ENCODE data around the gene KCNMB4.

The KCNMB4 gene

GRCh38 chr12:70330158-70330557, 35.9 kb upstream of the KCNMB4 start:
- Histone ChIP-seq H3K36me3 (ENCODE audit: insufficient read depth, low read length) (peaks cover 23% of the 10 kb centered on the region), H3K79me2 (ENCODE audit: insufficient read depth, low read length) (peaks cover 7% of the 10 kb centered on the region), H3K4me2 (ENCODE audit: low read depth, low read length, poor library complexity, severe bottlenecking) (no peak overlapping the region), H3K27me3 (ENCODE audit: insufficient read depth, low read length, poor library complexity, severe bottlenecking) (no peaks in the 10 kb centered on the region), H3K9me2 (replicated peaks; ENCODE audit: low read depth, low read length) (no peaks in the 10 kb centered on the region), H3K4me3 (ENCODE audit: low read length, poor library complexity, severe bottlenecking) (no peak overlapping the region), H3F3A (ENCODE audit: low read depth) (no peaks in the 10 kb centered on the region), H4K20me1 (ENCODE audit: insufficient read depth, low read length, poor library complexity, severe bottlenecking) (peaks cover 13% of the 10 kb centered on the region), H2AFZ (ENCODE audit: low read length) (no peak overlapping the region), H3K9me3 (ENCODE audit: insufficient read depth, low read depth, low read length) (no peaks in the 10 kb centered on the region), H3K9ac (ENCODE audit: low read depth, low read length, poor library complexity, severe bottlenecking) (no peak overlapping the region), H3K4me1 (ENCODE audit: insufficient read depth, low read length, poor library complexity, severe bottlenecking) (peaks cover 7% of the 10 kb centered on the region)
- TF ChIP-seq CTCF (conservative IDR thresholded peaks at IDR 0.05; ENCODE audit: low read length) (no peak), EZH2phosphoT487 (IDR thresholded peaks at IDR 0.05; ENCODE audit: borderline replicate concordance) (no peak)

- no peaks in the 10 kb centered on the region for H3K9me3 ChIP-seq (ENCODE audit: insufficient read depth, low read depth, low read length)
- TF ChIP-seq EZH2phosphoT487 (IDR thresholded peaks at IDR 0.05; ENCODE audit: borderline replicate concordance) (no peak), CTCF (conservative IDR thresholded peaks at IDR 0.05; ENCODE audit: low read length) (no peak)
- no peak overlapping the region for H3K4me3 ChIP-seq (ENCODE audit: low read length, poor library complexity, severe bottlenecking)
These were observed 33.9 kb upstream of the KCNMB4 start for GRCh38 chr12:70332236-70332635.

GRCh38 chr12:70334742-70335141, 31.3 kb upstream of the KCNMB4 start:
- Histone ChIP-seq H3K9me3 (ENCODE audit: insufficient read depth, low read depth, low read length) (no peaks in the 10 kb centered on the region), H2AFZ (ENCODE audit: low read length) (no peak overlapping the region), H3K79me2 (ENCODE audit: insufficient read depth, low read length) (peaks cover 3% of the 10 kb centered on the region; the same call in 1 of the 2 replicates), H3K4me2 (ENCODE audit: low read depth, low read length, poor library complexity, severe bottlenecking) (no peak overlapping the region), H3F3A (ENCODE audit: low read depth) (no peaks in the 10 kb centered on the region), H3K9ac (ENCODE audit: low read depth, low read length, poor library complexity, severe bottlenecking) (no peak overlapping the region), H3K4me1 (ENCODE audit: insufficient read depth, low read length, poor library complexity, severe bottlenecking) (peaks cover 7% of the 10 kb centered on the region), H3K9me2 (replicated peaks; ENCODE audit: low read depth, low read length) (no peaks in the 10 kb centered on the region), H3K36me3 (ENCODE audit: insufficient read depth, low read length) (peaks cover 59% of the 10 kb centered on the region), H3K4me3 (ENCODE audit: low read length, poor library complexity, severe bottlenecking) (no peak overlapping the region), H4K20me1 (ENCODE audit: insufficient read depth, low read length, poor library complexity, severe bottlenecking) (peaks cover 7% of the 10 kb centered on the region), H3K27me3 (ENCODE audit: insufficient read depth, low read length, poor library complexity, severe bottlenecking) (no peaks in the 10 kb centered on the region)
- no peak for TF ChIP-seq EZH2phosphoT487 (IDR thresholded peaks at IDR 0.05; ENCODE audit: borderline replicate concordance)
- no peak for TF ChIP-seq CTCF (conservative IDR thresholded peaks at IDR 0.05; ENCODE audit: low read length)

More at GRCh38 chr12:70332236-70332635, 33.9 kb upstream of the KCNMB4 start:
- Histone ChIP-seq H4K20me1 (ENCODE audit: insufficient read depth, low read length, poor library complexity, severe bottlenecking) (peaks cover 13% of the 10 kb centered on the region), H3K4me1 (ENCODE audit: insufficient read depth, low read length, poor library complexity, severe bottlenecking) (peaks cover 7% of the 10 kb centered on the region), H3K36me3 (ENCODE audit: insufficient read depth, low read length) (peaks cover 39% of the 10 kb centered on the region), H3F3A (ENCODE audit: low read depth) (no peaks in the 10 kb centered on the region), H3K9ac (ENCODE audit: low read depth, low read length, poor library complexity, severe bottlenecking) (no peak overlapping the region), H2AFZ (ENCODE audit: low read length) (no peak overlapping the region), H3K9me2 (replicated peaks; ENCODE audit: low read depth, low read length) (no peaks in the 10 kb centered on the region), H3K27me3 (ENCODE audit: insufficient read depth, low read length, poor library complexity, severe bottlenecking) (no peaks in the 10 kb centered on the region), H3K4me2 (ENCODE audit: low read depth, low read length, poor library complexity, severe bottlenecking) (no peak overlapping the region), H3K79me2 (ENCODE audit: insufficient read depth, low read length) (peaks cover 3% of the 10 kb centered on the region)

All from Loucy (cell line).